HG03175 (cell line): ENCODE results near the gene TIMM10.
A peak's percentile ranks its signal among the peaks of the same experiment; 100 is the strongest.

Experiments used
- ATAC-seq: cut with Tn5 transposase; IDR thresholded peaks from one replicate; pipeline ENCODE4 v1.9.1; 2021; ENCODE audit warnings: mild to moderate bottlenecking, moderate library complexity; ENCODE audit not compliant: unreplicated experiment

TIMM10 gene, protein sequence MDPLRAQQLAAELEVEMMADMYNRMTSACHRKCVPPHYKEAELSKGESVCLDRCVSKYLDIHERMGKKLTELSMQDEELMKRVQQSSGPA

GRCh38 chr11:57530596-57531507 lies at the start of gene TIMM10:
TSS of gene TIMM10 (minus strand) at chr11:57530754. CDS start at chr11:57530189, 565 bp downstream.
- peak; percentile 98 for ATAC-seq

DNA sequence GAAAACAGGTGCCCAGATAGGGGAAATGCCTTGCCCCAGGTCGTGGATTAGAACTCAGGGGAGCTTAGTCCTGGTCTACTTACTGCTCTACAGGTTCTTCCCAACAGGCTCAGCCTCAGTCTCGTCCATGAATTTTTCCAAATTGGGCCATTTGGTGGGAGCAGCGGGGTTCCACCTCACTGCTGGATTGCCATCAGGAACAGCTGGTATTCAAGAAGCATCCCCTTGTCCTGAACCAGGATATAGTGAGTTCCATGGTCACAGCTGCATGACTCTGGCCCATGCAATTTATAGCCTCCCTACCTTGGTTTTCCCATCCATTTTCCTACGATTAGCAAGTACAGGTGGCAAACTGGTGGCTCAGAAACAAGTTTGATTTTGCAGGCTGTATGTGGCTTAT lies 43.5 kb upstream of the TIMM10 start:
- no peak for ATAC-seq

GRCh38 chr11:57571606-57572005 lies 41.1 kb upstream of the TIMM10 start:
- no peak for ATAC-seq

GRCh38 chr11:57568330-57568766 lies 37.8 kb upstream of the TIMM10 start:
- peak; percentile 14 for ATAC-seq

GRCh38 chr11:57567515-57568329 lies 37.2 kb upstream of the TIMM10 start, which contains the start of gene UBE2L6:
TSS of gene UBE2L6 (minus strand) at chr11:57567672. CDS start at chr11:57567611, 61 bp downstream.
- ATAC-seq, result peak; percentile 76

- peak; percentile 6 for ATAC-seq
Observed at GRCh38 chr11:57566905-57567514, 36.5 kb upstream of the TIMM10 start.

DNA sequence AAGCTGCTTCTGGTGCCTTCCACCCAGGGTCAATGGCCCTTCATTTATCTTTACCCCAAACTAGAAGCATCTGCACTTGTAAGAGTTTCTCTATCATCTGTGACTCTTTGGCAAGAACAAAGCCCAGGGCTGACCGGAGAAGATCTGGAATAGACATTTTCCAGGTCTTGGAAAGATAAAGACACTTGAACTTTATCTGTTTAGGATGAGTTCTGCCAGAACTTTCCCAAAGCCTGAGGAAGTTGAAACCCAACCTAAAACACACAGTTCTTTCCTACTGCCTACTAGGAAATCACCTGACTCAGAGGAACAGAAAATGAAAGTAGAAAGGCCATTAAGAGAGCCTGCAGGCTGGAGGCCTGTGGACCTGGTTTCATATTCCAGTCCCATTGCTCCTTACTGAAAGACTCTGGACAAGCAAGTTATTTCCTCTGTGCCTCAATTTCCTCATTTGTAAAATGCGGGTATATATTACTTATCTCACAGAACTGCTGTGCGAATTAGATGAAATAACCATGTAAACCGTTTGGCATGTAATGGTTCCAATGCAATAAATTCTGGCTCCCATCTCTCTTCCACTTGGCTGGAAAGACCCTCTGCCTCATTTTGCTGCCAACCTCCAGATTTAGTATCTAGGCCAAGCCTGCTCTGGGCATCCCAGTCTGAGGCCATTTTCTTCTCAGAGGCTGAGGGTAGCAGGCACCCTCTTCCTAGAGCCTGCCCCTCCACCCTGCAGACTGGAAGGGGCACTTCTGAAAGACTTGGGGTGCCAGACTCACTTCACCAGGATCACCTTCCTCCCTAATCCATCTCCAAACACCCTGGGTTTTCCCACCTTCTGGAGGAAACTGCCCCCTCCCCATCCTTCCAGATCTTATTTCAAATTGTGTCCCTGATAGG lies 35.7 kb upstream of the TIMM10 start:
- ATAC-seq, result peak; percentile 64

DNA sequence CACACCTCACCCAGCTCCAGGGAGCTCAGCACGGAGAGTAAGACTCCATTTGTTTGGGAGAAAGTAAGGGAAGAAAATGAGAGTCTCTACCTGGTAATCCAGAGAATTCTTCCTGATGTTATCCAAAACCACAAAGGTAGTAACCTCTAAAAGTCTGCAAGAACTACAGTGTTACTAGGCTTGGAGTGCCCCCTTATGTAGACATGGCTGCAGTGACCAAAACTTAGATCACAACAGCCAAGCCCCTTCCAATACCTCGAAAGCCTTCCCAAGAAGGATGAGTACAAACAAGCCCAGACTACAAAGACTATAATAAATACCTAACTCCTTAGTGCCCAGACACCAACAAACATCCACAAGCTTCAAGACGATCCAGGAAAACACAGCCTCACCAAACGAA lies 32.0 kb upstream of the TIMM10 start:
- ATAC-seq, result no peak

DNA sequence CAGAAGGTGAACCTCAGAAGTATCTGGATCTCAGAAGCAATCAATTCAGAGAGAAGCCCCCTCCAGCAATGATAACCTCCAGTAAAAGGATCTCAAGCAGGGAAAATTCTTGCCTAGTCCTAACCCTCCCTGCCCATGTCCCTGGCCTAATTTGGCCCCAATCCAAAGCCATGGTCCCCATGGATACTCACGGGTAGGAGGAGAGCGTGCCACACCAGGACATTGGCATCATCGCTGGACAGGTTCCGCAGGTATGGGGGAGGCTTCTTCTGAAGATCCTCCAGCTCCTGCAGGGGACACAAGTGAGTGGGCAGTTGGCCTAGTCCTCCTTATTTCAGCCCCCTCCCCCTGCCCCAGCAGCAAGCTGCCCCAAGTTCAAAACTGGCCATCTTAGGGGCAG lies 29.6 kb upstream of the TIMM10 start:
- no peak for ATAC-seq

- ATAC-seq, result no peak
Observed at GRCh38 chr11:57556041-57556440, 25.5 kb upstream of the TIMM10 start.

DNA sequence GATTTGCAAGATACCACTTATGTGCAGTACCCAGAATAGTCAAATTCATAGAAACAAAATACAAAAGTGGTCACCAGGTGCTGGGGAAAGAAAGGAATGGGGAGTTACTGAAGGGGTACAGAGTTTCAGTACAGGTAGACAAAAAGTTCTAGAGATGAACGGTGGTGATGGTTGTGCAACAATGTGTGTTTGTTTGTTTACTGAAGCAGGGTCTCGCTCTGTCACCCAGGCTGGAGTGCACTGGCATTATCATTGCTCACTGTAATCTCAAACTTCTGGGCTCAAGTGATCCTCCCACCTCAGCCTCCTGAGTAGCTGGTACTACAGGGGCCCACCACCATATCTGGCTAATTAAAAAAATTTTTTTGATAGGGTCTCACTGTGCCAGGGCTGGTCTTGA lies 24.8 kb upstream of the TIMM10 start:
- no peak for ATAC-seq

DNA sequence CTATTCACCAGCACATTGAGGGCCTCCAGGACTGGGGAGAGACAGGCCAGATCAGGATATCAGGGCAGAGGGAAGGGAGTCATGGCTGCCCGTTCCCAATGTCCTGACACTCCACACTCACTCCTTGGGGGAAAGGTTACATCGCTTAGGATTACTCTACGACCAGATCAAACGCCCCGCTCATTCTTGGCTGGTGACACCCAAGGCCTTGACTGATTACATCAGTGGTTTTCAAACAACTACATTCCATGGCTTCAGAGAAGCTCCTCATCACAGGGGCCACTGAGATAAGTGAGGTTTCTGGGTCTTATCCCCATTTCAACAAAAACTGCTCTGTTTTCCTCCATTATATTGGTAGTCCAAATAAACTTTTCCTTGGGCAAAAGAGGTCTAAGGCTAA lies 21.9 kb upstream of the TIMM10 start:
- no peak for ATAC-seq

DNA sequence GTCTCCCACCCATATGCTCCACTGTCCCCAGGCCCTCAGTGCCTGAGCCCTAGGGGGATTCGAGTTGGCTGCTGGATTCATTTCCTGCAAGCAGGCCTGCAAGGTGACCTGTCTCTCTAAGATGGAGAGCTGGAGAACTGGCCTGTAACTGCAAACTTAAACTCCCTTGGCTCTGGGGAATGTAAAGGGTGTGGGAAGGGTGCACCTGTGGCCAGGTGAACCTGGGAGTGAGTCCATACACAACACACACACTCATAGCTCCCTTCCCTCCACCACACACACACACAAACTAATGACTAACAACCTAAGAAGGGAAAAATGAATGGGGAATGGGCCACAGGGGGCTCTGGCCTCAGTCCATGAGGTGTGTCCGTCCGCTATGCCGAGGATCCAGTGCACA lies 21.4 kb upstream of the TIMM10 start:
- no peak for ATAC-seq

GRCh38 chr11:57549983-57550382 lies 19.4 kb upstream of the TIMM10 start:
- ATAC-seq, result no peak

DNA sequence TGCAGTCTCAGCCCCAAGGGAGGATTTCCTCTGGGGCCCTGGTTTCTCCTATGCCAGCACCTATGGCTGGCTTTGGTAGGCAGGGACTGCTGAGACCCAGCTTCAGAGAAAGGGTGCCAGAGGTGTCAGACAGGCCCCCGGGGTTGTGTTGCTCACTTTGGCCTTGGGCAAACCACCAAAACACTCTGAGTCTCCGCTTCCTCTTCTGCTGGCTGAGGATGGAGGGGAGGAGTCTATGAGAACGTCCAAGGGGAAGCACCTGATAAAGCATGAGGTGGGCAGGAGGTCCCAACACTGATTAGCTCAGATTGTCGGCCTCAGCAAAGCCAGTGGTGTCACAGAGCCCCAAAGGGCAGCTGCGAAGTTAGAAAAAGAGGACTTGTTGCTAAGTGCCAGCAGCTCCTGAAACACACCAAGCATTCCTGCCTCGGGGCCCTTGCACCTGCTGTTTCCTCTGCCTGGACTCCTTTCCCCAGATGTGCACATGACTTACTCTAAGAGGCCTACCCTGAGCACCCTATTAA lies 17.4 kb upstream of the TIMM10 start:
- peak; percentile 89 for ATAC-seq

DNA sequence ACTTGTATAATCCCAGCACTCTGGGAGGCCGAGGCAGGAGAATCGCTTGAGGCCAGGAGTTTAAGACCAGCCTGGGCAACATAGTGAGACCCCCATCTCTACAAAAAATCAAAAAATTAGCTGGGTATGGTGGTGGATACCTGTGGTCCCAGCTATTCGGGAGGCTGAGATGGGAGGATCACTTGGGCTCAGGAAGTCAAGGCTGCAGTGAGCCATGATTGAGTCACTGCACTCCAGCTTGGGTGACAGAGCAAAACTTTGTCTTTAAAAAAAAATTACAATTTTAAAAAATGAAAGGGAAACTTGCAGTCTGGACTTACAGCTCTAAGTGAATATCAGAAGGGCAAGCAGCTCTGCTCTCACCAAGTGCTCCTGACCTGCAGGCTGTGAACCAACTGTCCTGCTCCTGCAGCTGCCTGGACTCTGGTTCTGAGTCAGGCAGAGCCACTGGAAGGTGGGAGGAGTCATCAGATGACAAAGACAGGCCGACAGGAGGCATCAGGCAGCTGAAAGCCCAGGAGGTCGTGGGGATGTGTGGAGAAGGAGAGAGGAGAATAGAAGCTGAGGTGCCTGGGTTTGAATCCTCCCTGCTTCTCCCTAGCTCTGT lies 16.4 kb upstream of the TIMM10 start:
- peak; percentile 66 for ATAC-seq

GRCh38 chr11:57546451-57546850 lies 15.9 kb upstream of the TIMM10 start:
- ATAC-seq, result no peak

DNA sequence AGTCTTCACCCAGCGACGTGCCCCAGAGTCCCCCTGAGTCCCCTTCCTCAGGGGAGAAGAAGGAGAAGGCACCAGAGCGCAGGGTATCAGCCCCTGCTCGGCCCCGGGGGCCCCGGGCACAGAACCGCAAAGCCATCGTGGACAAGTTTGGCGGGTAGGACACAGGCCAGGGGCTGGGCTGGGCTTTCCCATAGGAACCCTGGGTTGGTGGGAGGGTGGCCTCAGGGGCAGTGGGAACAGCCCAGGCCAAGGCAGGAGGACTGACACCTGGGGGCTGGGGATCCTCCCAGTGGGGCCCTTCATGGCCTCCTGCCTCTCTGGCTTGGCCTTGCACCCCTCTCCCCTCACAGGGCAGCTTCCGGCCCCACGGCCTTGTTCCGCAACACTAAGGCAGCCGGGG lies 15.3 kb upstream of the TIMM10 start:
- no peak for ATAC-seq

DNA sequence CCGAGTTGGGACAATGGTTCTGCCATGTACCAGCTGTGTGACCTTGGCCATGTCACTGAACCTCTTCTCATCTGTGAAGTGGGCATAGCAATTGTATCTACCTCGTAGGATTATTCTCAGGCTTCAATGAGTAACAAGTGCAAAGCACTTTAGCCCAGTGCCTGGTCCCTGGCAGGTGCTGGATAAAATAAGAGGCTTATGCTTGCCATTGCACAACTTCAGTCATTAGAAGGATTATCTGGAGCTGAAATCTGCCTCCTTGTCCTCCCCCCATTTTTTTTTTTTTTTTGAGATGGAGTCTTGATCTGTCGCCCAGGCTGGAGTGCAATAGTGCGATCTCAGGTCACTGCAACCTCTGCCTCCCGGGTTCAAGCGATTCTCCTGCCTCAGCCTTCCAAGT lies 14.0 kb upstream of the TIMM10 start:
- ATAC-seq, result no peak
